ENCODE data around the gene EFCAB6.

The EFCAB6 gene

DNA sequence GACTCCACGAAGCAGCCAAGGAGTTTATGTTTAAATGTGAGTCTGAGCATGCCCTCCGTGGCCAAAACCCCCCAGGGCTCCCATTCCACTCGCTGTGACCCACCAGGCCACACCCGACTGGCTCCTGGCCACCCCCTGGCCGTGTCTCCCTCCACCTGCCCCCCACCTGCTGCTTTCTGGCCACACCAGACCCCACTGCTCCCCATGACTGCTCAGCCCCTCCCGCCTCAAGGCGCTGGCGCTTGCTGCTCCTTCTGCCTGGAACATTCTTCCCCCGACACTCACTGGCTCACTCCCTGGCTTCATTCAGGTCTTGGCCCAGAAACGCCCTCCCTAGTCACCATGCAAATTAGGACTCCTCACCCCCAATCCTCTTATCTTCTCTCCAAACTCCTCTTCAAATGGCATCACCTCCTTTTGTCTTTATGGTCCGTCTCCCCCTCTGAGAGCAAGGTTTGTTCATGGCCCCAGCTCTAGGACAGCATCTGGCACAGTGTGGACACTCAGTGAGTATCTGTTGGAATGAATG, 72.2 kb downstream of the EFCAB6 start:
- Histone ChIP-seq H3K4me1 (ENCODE audit: control insufficient read depth, insufficient read depth, low read length, poor library complexity, severe bottlenecking) (no peaks in the 10 kb centered on the region), H3K36me3 (ENCODE audit: control insufficient read depth, insufficient read depth, low read length) (no peaks in the 10 kb centered on the region), H3K27ac (ENCODE audit: insufficient read depth, low read length, poor library complexity, severe bottlenecking) (no peak overlapping the region), H3K27me3 (replicated peaks; ENCODE audit: control insufficient read depth, insufficient read depth, low read length, poor library complexity, severe bottlenecking) (peaks cover 2% of the 10 kb centered on the region), H3K4me3 (ENCODE audit: insufficient read depth, low read depth, low read length, poor library complexity, severe bottlenecking) (no peak overlapping the region), H3K9me3 (ENCODE audit: control insufficient read depth, low read length) (no peaks in the 10 kb centered on the region)
- DNase-seq: no peak

DNA sequence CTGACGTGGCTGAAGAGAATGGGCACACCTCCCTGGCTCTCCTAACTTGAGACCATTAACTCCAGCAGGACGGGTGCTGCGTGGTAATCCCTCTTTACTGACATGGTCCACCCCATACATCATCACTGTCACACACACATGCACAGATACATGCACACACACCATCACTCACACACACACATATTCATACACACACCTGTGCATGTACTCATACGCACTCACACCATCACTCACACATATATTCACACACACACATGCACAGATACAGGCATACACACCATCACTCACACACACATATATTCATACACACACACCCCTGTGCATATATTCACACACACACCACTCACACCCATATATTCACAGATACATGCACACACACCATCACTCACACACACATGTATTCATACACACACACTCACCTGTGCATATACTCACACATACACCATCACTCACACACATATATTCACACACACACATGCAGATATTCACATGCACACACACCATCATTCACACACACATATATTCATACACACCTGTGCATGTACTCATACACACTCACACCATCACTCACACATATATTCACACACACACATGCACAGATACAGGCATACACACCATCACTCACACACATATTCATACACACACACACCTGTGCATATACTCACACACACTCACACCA, 74.8 kb downstream of the EFCAB6 start:
- Histone ChIP-seq H3K27ac (ENCODE audit: insufficient read depth, low read length, poor library complexity, severe bottlenecking) (no peak overlapping the region), H3K4me1 (ENCODE audit: control insufficient read depth, insufficient read depth, low read length, poor library complexity, severe bottlenecking) (no peaks in the 10 kb centered on the region), H3K36me3 (ENCODE audit: control insufficient read depth, insufficient read depth, low read length) (no peaks in the 10 kb centered on the region), H3K9me3 (ENCODE audit: control insufficient read depth, low read length) (no peaks in the 10 kb centered on the region), H3K4me3 (ENCODE audit: insufficient read depth, low read depth, low read length, poor library complexity, severe bottlenecking) (no peak overlapping the region), H3K27me3 (replicated peaks; ENCODE audit: control insufficient read depth, insufficient read depth, low read length, poor library complexity, severe bottlenecking) (no peaks in the 10 kb centered on the region)
- no peak for DNase-seq

DNA sequence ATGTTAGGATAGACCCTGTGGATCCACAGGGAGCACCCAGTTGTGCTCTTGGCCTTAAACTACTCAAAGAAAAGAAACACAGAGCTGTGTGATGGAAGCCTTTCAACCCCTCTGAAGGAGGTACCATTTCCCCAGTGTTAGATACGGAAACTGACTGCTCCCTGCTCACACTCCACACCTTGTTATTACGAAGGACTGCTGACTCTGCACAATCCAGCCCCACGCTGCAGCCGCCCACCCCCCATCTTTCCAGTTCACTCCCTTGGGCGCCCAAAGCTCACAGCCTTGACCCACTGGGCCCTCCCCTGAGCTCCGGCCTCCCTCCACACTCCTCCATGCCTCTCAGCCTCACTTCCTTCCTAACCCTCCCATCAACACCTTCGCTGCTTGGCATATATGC, 75.5 kb downstream of the EFCAB6 start:
- Histone ChIP-seq H3K27ac (ENCODE audit: insufficient read depth, low read length, poor library complexity, severe bottlenecking) (no peak overlapping the region), H3K36me3 (ENCODE audit: control insufficient read depth, insufficient read depth, low read length) (no peaks in the 10 kb centered on the region), H3K9me3 (ENCODE audit: control insufficient read depth, low read length) (no peaks in the 10 kb centered on the region), H3K4me1 (ENCODE audit: control insufficient read depth, insufficient read depth, low read length, poor library complexity, severe bottlenecking) (no peaks in the 10 kb centered on the region), H3K27me3 (replicated peaks; ENCODE audit: control insufficient read depth, insufficient read depth, low read length, poor library complexity, severe bottlenecking) (no peaks in the 10 kb centered on the region), H3K4me3 (ENCODE audit: insufficient read depth, low read depth, low read length, poor library complexity, severe bottlenecking) (no peak overlapping the region)
- no peak for DNase-seq

DNA sequence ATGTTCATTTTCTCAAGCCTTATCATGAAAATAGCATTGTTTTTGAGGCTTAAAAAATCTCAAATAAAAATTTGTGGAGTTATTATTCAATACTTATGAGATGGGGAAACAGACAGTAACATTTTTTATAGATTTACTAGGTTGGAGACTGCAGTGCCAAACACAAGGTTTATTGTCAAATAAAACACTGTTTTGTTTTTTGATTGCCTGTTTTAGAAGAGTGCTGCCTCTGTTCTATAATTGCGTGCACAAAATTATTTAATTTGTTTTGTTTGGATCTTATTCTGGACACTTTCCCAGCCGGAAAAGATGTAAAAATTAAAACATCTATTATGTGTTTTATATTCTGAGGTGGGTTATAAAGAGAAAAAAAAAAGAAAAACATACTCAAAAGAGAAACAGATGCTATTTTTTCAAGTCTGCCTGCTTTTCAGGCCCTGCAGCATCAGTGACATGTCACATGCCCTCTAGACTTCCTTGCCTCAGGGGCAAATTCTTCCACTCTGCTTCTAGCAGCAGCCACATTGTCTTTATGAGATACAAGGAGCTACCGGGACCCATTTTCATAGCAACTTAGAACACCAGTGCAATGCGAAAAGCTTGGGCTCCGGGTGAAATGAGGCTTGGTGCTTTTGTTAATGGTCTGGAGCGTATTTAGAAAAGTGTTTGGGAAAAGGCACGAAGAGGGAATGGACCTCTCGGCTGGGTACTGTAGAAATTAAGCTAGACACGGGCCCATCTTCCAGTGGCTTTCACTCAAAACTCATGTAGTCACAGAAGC, 77.5 kb downstream of the EFCAB6 start:
- H3K4me3 ChIP-seq (ENCODE audit: insufficient read depth, low read depth, low read length, poor library complexity, severe bottlenecking): no peak overlapping the region
- no peaks in the 10 kb centered on the region for H3K27me3 ChIP-seq (replicated peaks; ENCODE audit: control insufficient read depth, insufficient read depth, low read length, poor library complexity, severe bottlenecking)
- no peaks in the 10 kb centered on the region for H3K9me3 ChIP-seq (ENCODE audit: control insufficient read depth, low read length)
- DNase-seq: no peak
- H3K36me3 ChIP-seq (ENCODE audit: control insufficient read depth, insufficient read depth, low read length): no peaks in the 10 kb centered on the region
- no peak overlapping the region for H3K27ac ChIP-seq (ENCODE audit: insufficient read depth, low read length, poor library complexity, severe bottlenecking)
- no peaks in the 10 kb centered on the region for H3K4me1 ChIP-seq (ENCODE audit: control insufficient read depth, insufficient read depth, low read length, poor library complexity, severe bottlenecking)

DNA sequence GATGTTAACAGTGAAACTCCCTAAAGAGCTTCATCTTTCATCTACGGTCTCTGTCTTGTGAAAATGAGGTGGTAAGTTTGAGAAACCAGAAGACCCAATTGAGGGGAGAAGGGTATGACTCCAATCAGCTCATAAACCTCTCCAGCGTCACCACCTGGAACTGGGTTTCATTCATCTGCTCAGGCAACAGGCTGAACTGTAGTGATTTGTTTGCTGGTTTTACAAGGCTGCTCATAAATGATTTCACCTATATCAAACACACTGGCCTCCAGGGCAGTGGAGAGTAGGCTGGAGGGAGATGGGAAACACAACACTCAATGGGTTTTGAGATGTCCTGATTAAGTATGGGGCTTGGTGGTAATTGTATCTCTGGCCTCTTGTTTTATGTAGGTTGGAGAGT, 79.0 kb downstream of the EFCAB6 start:
- Histone ChIP-seq H3K27ac (ENCODE audit: insufficient read depth, low read length, poor library complexity, severe bottlenecking) (no peak overlapping the region), H3K4me3 (ENCODE audit: insufficient read depth, low read depth, low read length, poor library complexity, severe bottlenecking) (no peak overlapping the region)
- no peak for DNase-seq

DNA sequence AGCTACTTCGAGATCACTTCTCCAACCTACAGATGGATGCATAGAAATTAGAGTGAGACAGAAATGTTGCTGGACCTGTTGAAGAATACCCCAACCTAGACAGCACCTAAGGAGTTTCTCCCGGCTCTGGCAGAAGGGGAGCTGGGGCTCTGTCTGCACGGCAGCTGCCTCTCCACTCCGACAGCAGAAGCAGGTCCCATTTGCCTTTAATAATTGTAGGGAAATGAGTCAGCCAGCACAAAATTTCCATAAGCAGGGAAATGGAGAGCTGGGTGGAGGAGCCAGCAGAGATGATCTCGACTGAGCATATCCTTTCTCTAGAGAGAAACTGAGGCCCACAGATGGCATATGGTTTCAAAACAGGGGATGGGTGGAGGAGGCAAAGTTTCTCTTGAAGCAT, 80.1 kb downstream of the EFCAB6 start:
- no peaks in the 10 kb centered on the region for H3K9me3 ChIP-seq (ENCODE audit: control insufficient read depth, low read length)
- H3K4me1 ChIP-seq (ENCODE audit: control insufficient read depth, insufficient read depth, low read length, poor library complexity, severe bottlenecking): no peaks in the 10 kb centered on the region
- DNase-seq: no peak
- no peak overlapping the region for H3K4me3 ChIP-seq (ENCODE audit: insufficient read depth, low read depth, low read length, poor library complexity, severe bottlenecking)
- H3K27ac ChIP-seq (ENCODE audit: insufficient read depth, low read length, poor library complexity, severe bottlenecking): no peak overlapping the region
- H3K27me3 ChIP-seq (replicated peaks; ENCODE audit: control insufficient read depth, insufficient read depth, low read length, poor library complexity, severe bottlenecking): no peaks in the 10 kb centered on the region
- no peaks in the 10 kb centered on the region for H3K36me3 ChIP-seq (ENCODE audit: control insufficient read depth, insufficient read depth, low read length)

More for the DNA sequence above, 79.0 kb downstream of the EFCAB6 start:
- Histone ChIP-seq H3K27me3 (replicated peaks; ENCODE audit: control insufficient read depth, insufficient read depth, low read length, poor library complexity, severe bottlenecking) (no peaks in the 10 kb centered on the region), H3K36me3 (ENCODE audit: control insufficient read depth, insufficient read depth, low read length) (no peaks in the 10 kb centered on the region), H3K9me3 (ENCODE audit: control insufficient read depth, low read length) (no peaks in the 10 kb centered on the region), H3K4me1 (ENCODE audit: control insufficient read depth, insufficient read depth, low read length, poor library complexity, severe bottlenecking) (no peaks in the 10 kb centered on the region)

DNA sequence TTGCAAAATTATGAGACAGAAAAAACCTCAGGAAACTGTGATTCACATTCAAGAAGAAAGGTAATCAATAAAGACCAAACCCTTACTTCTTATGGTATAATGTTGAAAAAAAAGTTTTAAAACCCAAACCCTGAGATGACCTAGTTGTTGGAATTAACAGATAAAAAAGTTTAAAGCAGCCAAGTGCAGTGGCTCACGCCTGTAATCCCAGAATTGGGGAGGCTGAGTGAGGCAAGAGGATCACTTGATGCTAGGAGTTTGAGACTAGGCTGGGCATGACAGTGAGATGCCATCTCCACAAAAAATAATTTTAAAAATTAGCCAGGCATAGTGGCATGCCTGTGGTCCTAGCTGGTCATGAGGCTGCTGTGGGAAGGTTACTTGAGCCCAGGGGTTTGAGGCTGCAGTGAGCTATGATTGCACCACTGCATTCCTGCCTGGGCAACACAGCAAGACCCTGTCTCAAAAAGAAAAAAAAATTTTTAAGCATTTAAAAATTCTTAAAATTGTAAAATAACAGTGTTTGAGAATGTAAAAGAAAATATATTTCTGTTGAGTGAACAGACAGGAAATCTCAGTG, 85.1 kb downstream of the EFCAB6 start:
- H3K27ac ChIP-seq (ENCODE audit: insufficient read depth, low read length, poor library complexity, severe bottlenecking): no peak overlapping the region
- H3K9me3 ChIP-seq (ENCODE audit: control insufficient read depth, low read length): no peaks in the 10 kb centered on the region
- no peak for DNase-seq
- no peaks in the 10 kb centered on the region for H3K36me3 ChIP-seq (ENCODE audit: control insufficient read depth, insufficient read depth, low read length)
- no peak overlapping the region for H3K4me3 ChIP-seq (ENCODE audit: insufficient read depth, low read depth, low read length, poor library complexity, severe bottlenecking)
- no peaks in the 10 kb centered on the region for H3K4me1 ChIP-seq (ENCODE audit: control insufficient read depth, insufficient read depth, low read length, poor library complexity, severe bottlenecking)
- H3K27me3 ChIP-seq (replicated peaks; ENCODE audit: control insufficient read depth, insufficient read depth, low read length, poor library complexity, severe bottlenecking): no peaks in the 10 kb centered on the region

DNA sequence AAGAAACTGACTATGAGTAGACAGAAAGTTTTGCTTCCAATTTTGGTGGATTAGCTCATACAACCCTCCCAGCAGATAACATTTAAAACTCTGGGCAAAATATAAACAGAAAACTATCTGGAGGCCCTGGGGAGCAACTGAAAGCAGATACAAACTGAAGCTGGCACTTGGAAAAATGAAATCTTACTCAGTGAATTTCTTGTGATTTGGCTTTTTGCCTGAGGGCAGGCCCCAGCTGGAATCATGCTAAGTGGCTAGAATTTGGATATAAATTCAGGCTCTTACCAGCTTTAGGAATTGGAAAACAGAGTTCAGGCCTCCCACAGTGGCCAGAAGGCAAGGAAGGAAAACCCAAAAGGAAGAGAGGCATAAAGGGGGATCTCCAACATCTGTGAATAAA, 85.8 kb downstream of the EFCAB6 start:
- H3K27ac ChIP-seq (ENCODE audit: insufficient read depth, low read length, poor library complexity, severe bottlenecking): no peak overlapping the region
- no peak for DNase-seq
- no peaks in the 10 kb centered on the region for H3K27me3 ChIP-seq (replicated peaks; ENCODE audit: control insufficient read depth, insufficient read depth, low read length, poor library complexity, severe bottlenecking)
- no peaks in the 10 kb centered on the region for H3K36me3 ChIP-seq (ENCODE audit: control insufficient read depth, insufficient read depth, low read length)
- H3K4me1 ChIP-seq (ENCODE audit: control insufficient read depth, insufficient read depth, low read length, poor library complexity, severe bottlenecking): no peaks in the 10 kb centered on the region
- H3K9me3 ChIP-seq (ENCODE audit: control insufficient read depth, low read length): no peaks in the 10 kb centered on the region
- H3K4me3 ChIP-seq (ENCODE audit: insufficient read depth, low read depth, low read length, poor library complexity, severe bottlenecking): no peak overlapping the region

DNA sequence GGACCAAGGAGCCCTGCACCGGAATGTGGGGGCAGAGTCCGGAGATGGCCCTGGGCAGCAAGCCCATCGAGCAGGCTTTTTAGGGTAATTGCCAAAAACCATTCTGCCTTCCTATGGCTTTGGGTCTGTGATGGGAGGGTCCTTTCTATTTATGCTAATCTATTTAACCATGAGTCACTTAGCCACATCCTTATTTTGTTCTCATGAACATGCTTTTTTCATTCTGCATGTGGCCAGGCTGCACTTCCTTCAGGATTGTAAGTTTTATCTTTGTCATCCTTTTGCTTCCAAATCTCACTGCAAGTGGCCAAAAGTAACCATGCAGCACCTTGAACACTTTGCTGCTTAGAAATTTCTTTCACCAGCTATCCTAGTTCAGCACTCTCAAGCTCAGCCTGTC, 88.3 kb downstream of the EFCAB6 start:
- no peak overlapping the region for H3K4me3 ChIP-seq (ENCODE audit: insufficient read depth, low read depth, low read length, poor library complexity, severe bottlenecking)
- no peaks in the 10 kb centered on the region for H3K9me3 ChIP-seq (ENCODE audit: control insufficient read depth, low read length)
- H3K27me3 ChIP-seq (replicated peaks; ENCODE audit: control insufficient read depth, insufficient read depth, low read length, poor library complexity, severe bottlenecking): no peaks in the 10 kb centered on the region
- no peak overlapping the region for H3K27ac ChIP-seq (ENCODE audit: insufficient read depth, low read length, poor library complexity, severe bottlenecking)
- no peaks in the 10 kb centered on the region for H3K4me1 ChIP-seq (ENCODE audit: control insufficient read depth, insufficient read depth, low read length, poor library complexity, severe bottlenecking)
- H3K36me3 ChIP-seq (ENCODE audit: control insufficient read depth, insufficient read depth, low read length): no peaks in the 10 kb centered on the region
- no peak for DNase-seq

DNA sequence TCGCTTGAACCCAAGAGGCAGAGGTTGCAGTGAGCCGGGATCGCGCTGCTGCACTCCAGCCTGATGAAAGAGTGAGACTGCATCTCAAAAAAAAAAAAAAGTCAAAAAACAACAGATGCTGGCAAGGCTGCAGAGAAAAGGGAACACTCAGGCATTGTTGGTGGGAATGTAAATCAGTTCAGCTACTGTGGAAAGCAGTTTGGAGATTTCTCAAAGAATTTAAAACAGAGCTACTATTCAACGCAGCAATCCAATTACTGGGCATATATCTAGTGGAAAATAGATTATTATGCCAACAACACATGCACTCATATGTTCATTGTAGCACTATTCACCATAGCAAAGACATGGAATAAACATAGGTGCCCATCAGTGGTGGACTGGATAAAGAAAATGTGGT, 89.7 kb downstream of the EFCAB6 start:
- Histone ChIP-seq H3K4me1 (ENCODE audit: control insufficient read depth, insufficient read depth, low read length, poor library complexity, severe bottlenecking) (no peaks in the 10 kb centered on the region), H3K4me3 (ENCODE audit: insufficient read depth, low read depth, low read length, poor library complexity, severe bottlenecking) (no peak overlapping the region), H3K27me3 (replicated peaks; ENCODE audit: control insufficient read depth, insufficient read depth, low read length, poor library complexity, severe bottlenecking) (no peaks in the 10 kb centered on the region), H3K36me3 (ENCODE audit: control insufficient read depth, insufficient read depth, low read length) (no peaks in the 10 kb centered on the region), H3K9me3 (ENCODE audit: control insufficient read depth, low read length) (no peaks in the 10 kb centered on the region), H3K27ac (ENCODE audit: insufficient read depth, low read length, poor library complexity, severe bottlenecking) (no peak overlapping the region)
- no peak for DNase-seq

Data from effector memory CD4-positive, alpha-beta T cell (primary cell).